Sigmoid colon (tissue), 4 donors: Measurements from ENCODE around the gene GOLPH3.

ENCODE experiments used
- POLR2AphosphoS5 ChIP-seq, 4 donors: sonication (generic); formaldehyde crosslinking; IDR thresholded peaks; one replicate each; pipeline ENCODE4 v1.6.1; 2017; ENCODE audit warnings: antibody characterized with exemption in 4 of 4
- TF ChIP-seq, protein P1 (sequence below), 4 experiments: fragments of 450-650 bp in 3 of 4; fragments of 200-600 bp in 1 of 4; IDR thresholded peaks; one replicate each; pipeline ENCODE4 v1.5.1; 2016 to 2019; ENCODE audit warnings: antibody characterized with exemption in 4 of 4, mild to moderate bottlenecking in 3 of 4, moderate library complexity in 2 of 4

DNA sequence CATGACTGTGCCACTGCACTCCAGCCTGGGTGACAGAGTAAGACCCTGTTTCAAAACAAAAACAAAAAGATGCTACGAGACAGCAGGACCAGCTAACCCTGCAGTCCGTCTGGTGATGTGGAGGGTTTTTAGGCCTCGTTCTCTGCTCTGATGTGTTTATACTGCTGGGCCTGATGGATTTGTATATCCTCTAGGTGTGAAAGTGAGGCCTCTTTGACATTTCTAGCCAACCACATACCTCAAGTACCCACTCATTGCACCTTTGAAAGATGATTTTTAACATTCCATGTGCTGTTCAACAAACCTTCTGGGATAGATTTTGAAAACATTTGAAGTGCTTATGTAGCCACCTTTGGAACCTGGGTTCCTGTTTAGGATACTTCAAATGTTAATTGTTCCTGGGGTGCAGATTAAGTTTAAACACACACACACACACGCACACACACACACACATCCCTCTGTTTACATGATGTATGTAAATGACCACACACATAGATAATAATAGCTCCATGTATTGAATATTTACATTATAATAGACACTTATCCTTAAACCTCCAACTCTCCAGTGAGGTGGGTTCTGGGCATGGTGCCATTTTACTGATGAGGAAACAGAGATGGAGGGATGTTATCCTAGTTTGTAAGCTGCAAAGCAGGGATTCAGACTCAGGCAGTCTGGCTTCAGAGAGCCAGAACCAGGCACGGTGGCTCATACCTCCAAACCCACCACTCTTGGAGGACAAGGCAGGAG, 48.8 kb upstream of the GOLPH3 start:
- TF ChIP-seq, protein P1, sequence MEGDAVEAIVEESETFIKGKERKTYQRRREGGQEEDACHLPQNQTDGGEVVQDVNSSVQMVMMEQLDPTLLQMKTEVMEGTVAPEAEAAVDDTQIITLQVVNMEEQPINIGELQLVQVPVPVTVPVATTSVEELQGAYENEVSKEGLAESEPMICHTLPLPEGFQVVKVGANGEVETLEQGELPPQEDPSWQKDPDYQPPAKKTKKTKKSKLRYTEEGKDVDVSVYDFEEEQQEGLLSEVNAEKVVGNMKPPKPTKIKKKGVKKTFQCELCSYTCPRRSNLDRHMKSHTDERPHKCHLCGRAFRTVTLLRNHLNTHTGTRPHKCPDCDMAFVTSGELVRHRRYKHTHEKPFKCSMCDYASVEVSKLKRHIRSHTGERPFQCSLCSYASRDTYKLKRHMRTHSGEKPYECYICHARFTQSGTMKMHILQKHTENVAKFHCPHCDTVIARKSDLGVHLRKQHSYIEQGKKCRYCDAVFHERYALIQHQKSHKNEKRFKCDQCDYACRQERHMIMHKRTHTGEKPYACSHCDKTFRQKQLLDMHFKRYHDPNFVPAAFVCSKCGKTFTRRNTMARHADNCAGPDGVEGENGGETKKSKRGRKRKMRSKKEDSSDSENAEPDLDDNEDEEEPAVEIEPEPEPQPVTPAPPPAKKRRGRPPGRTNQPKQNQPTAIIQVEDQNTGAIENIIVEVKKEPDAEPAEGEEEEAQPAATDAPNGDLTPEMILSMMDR (IDR thresholded peaks at IDR 0.05): no peak
- TF ChIP-seq POLR2AphosphoS5 (IDR thresholded peaks at IDR 0.05): no peak
